Effector memory CD8-positive, alpha-beta T cell (primary cell): ENCODE results near the gene CEBPG.

Experiments used
- ATAC-seq: fragments of 150-1000 bp; cut with Tn5 transposase; replicated peaks from 2 replicates; pipeline ENCODE4 v1.10.0; 2021; ENCODE audit warnings: mild to moderate bottlenecking, moderate library complexity
- DNase-seq, 3 experiments: peaks; one replicate each; pipeline ENCODE4 v3.0.0; 2021
- H3K27ac Mint-ChIP-seq, 2 donors: one replicate each; pipeline ENCODE4 v1.8.0; 2022; ENCODE audit warnings: mild to moderate bottlenecking in 2 of 2, mixed read lengths in 2 of 2, moderate library complexity in 2 of 2
- H3K27me3 Mint-ChIP-seq, 2 donors: one replicate each; pipeline ENCODE4 v1.8.0; 2022; ENCODE audit warnings: mixed read lengths in 2 of 2
- H3K36me3 Mint-ChIP-seq: one replicate; pipeline ENCODE4 v1.8.0; 2022; ENCODE audit warnings: mild to moderate bottlenecking, moderate library complexity, mixed read lengths; ENCODE audit not compliant: insufficient read depth
- H3K4me1 Mint-ChIP-seq, 2 donors: one replicate each; pipeline ENCODE4 v1.8.0; 2022; ENCODE audit warnings: low read depth in 2 of 2, mixed read lengths in 2 of 2
- H3K4me3 Mint-ChIP-seq, 2 donors: one replicate each; pipeline ENCODE4 v1.8.0; 2022; ENCODE audit warnings: mild to moderate bottlenecking in 2 of 2, mixed read lengths in 2 of 2, moderate library complexity in 2 of 2
- H3K9me3 Mint-ChIP-seq, 2 donors: one replicate each; pipeline ENCODE4 v1.8.0; 2022; ENCODE audit warnings: mixed read lengths in 2 of 2

CEBPG gene

DNA sequence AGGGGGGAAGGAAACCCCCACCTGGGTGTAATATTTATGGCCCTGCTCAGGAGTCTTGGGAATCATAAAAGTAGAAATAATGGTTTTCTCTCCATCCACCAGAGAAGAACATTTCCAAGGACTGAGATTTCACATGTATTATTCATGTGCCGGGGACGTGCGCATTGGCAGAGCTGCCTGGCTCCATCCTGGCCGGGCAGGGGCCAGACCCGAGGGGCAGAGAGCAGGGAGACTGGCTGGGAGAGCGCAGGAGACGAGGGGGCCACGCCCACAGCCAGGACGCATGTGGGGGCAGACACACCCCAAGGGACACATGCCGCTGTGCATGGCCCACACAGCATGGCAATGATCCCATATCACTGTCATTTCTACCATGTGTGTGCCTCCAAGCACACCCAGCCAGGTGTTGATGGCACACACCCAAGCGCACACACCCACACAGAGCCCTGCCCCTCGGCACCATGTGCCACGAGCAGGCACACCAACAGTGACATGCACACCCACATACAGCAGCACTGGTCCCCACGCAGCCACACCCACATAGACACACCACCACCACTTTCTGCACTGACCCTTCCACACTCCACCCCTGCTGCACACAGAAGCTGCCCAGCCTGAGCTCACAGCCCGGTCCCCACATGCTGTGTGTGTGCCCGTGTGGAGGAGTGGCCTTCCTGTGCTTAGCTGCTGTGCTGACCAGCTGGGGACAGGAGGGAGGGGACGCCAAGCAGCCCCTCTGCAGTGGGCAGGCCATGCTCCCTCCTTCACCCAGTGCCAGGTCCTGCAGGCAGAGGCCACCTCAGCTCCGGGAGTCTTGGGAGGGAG is 39.3 kb downstream of the CEBPG start:
- H3K27ac Mint-ChIP-seq: no peak overlapping the region
- H3K27me3 Mint-ChIP-seq: no peaks in the 10 kb centered on the region
- H3K4me1 Mint-ChIP-seq: peaks cover 5 to 9% of the 10 kb centered on the region in 2 donors
- no peaks in the 10 kb centered on the region for H3K36me3 Mint-ChIP-seq
- ATAC-seq (no peak), DNase-seq (no peak)
- no peaks in the 10 kb centered on the region for H3K9me3 Mint-ChIP-seq
- no peak overlapping the region for H3K4me3 Mint-ChIP-seq

- H3K4me1 Mint-ChIP-seq: peaks cover 5 to 9% of the 10 kb centered on the region in 2 donors
- H3K27ac Mint-ChIP-seq: no peak overlapping the region
- ATAC-seq (no peak), DNase-seq (no peak)
- no peaks in the 10 kb centered on the region for H3K9me3 Mint-ChIP-seq
- no peak overlapping the region for H3K4me3 Mint-ChIP-seq
- H3K27me3 Mint-ChIP-seq: no peaks in the 10 kb centered on the region
- no peaks in the 10 kb centered on the region for H3K36me3 Mint-ChIP-seq
These were observed 39.9 kb downstream of the CEBPG start for GRCh38 chr19:33413426-33413725.

- ATAC-seq (no peak), DNase-seq (no peak)
- Mint-ChIP-seq H3K4me3 (no peak overlapping the region), H3K36me3 (no peaks in the 10 kb centered on the region), H3K9me3 (no peaks in the 10 kb centered on the region), H3K27ac (no peak overlapping the region), H3K27me3 (no peaks in the 10 kb centered on the region), H3K4me1 (peaks cover 5 to 9% of the 10 kb centered on the region in 2 donors)
These were observed 40.6 kb downstream of the CEBPG start for GRCh38 chr19:33413868-33414666.

- Mint-ChIP-seq H3K4me1 (peaks cover 5 to 9% of the 10 kb centered on the region in 2 donors), H3K36me3 (no peaks in the 10 kb centered on the region), H3K9me3 (no peaks in the 10 kb centered on the region), H3K4me3 (no peak overlapping the region), H3K27me3 (no peaks in the 10 kb centered on the region), H3K27ac (no peak overlapping the region)
- no peak for ATAC-seq
- DNase-seq: no peak
These were observed 41.4 kb downstream of the CEBPG start for GRCh38 chr19:33414667-33415605.

DNA sequence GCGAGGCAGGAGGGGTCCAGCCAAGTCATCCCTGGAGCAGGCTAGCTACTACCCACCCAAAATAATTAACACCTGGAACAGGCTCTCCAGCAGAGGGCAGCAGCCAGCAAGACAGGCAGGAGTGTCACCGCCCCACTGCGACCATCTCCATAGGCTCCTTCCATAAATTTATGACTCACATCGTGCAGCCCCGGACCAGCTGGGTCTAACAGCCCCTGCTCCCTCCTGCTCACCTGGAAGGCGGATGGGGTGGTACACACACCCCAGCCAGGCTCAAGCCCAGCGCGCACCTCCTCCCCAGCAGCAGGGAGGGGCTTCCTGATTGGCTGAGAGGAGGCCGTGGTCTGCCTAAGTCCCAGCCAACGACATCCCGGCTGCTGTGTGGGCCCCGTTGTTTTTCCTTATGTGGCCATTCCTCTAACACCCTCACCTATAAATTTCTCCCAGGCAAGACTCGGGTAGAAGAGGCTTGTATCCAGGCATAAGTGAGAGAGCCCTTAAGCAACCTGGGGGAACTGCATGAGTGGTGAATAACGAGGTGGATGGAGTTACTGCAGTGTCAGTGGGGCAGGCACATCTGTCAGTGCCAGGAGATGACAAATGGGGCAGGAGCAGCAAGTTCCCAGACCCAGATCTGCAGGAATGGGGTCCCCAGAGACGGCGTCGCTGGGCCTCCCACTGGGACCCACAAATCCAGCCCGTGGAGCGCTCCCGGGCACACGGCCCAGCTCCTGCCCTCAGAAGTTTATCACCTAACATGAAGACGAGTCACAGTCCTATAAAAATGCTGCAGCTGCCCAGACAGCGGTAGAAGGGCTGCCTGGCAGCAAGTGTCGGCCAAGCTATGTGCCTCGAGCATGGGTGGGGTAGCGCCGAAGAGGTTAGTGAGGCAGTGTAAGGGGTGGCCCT is 43.1 kb downstream of the CEBPG start:
- ATAC-seq (peak; percentile 85), DNase-seq (peak; percentile 50 to 59 (median 57))
- Mint-ChIP-seq H3K36me3 (no peaks in the 10 kb centered on the region), H3K27ac (peak overlapping the region; percentile 25 to 35), H3K9me3 (no peaks in the 10 kb centered on the region), H3K27me3 (no peaks in the 10 kb centered on the region), H3K4me3 (peak overlapping the region; percentile 75 to 78), H3K4me1 (peaks cover 5 to 9% of the 10 kb centered on the region in 2 donors)

GRCh38 chr19:33417751-33418150 is 44.2 kb downstream of the CEBPG start:
- DNase-seq (no peak), ATAC-seq (no peak)
- H3K9me3 Mint-ChIP-seq: no peaks in the 10 kb centered on the region
- H3K4me1 Mint-ChIP-seq: peaks cover 5 to 9% of the 10 kb centered on the region in 2 donors
- H3K36me3 Mint-ChIP-seq: no peaks in the 10 kb centered on the region
- H3K4me3 Mint-ChIP-seq: no peak overlapping the region
- H3K27ac Mint-ChIP-seq: no peak overlapping the region
- no peaks in the 10 kb centered on the region for H3K27me3 Mint-ChIP-seq

DNA sequence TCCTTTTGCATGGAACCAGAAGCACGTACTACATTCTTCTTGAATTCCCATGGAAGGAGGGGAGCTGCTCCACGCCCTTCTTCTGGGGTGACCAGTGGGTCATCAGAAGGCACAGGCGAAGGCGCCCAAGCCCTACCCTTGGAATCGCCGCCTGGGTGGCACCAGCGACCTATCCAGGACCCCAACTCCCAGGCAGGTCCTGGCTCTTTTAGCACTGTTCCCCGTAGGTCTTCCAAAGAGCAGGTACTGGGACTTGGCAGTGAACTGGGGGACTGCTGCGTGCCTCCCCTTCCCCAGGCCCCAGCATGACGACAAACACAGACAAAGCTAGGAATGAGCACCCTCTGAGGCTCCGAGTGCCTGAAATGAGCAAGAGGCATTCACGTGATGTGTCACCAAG is 45.0 kb downstream of the CEBPG start:
- Mint-ChIP-seq H3K9me3 (no peaks in the 10 kb centered on the region), H3K27me3 (no peaks in the 10 kb centered on the region), H3K36me3 (no peaks in the 10 kb centered on the region), H3K4me1 (peaks cover 5 to 9% of the 10 kb centered on the region in 2 donors), H3K27ac (no peak overlapping the region), H3K4me3 (no peak overlapping the region)
- ATAC-seq (no peak), DNase-seq (no peak)

- H3K4me1 Mint-ChIP-seq: peaks cover 5 to 9% of the 10 kb centered on the region in 2 donors
- H3K27me3 Mint-ChIP-seq: no peaks in the 10 kb centered on the region
- no peak for ATAC-seq
- H3K4me3 Mint-ChIP-seq: no peak overlapping the region
- H3K36me3 Mint-ChIP-seq: no peaks in the 10 kb centered on the region
- H3K9me3 Mint-ChIP-seq: no peaks in the 10 kb centered on the region
- H3K27ac Mint-ChIP-seq: no peak overlapping the region
- no peak for DNase-seq
These were observed 45.6 kb downstream of the CEBPG start for GRCh38 chr19:33418871-33419787.

- H3K4me3 Mint-ChIP-seq: no peak overlapping the region
- no peak for ATAC-seq
- no peak overlapping the region for H3K27ac Mint-ChIP-seq
- H3K36me3 Mint-ChIP-seq: no peaks in the 10 kb centered on the region
- H3K9me3 Mint-ChIP-seq: no peaks in the 10 kb centered on the region
- no peaks in the 10 kb centered on the region for H3K27me3 Mint-ChIP-seq
- peaks cover 5 to 9% of the 10 kb centered on the region in 2 donors for H3K4me1 Mint-ChIP-seq
- DNase-seq: no peak
These were observed 46.2 kb downstream of the CEBPG start for GRCh38 chr19:33419788-33420130.

DNA sequence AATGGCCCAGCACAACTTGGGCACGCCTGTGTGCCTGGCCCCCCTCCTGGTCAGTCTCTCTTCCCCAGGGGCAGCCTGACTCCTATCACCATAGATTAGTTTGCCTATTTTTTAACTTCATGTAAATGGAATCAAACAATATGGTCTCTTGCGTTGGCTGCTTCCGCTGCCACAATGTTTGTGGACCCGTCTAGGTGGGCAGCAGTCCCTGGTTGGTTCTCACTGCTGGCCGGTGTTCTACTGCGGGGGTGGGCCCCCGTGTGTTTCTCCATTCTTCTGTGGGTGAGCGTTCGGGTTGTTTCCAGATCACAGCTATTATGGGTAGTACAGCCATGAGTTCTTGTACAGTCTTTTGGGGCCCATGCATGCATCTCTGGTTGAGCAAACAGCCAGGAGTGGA is 47.3 kb downstream of the CEBPG start:
- DNase-seq (no peak), ATAC-seq (no peak)
- no peaks in the 10 kb centered on the region for H3K9me3 Mint-ChIP-seq
- no peak overlapping the region for H3K27ac Mint-ChIP-seq
- H3K4me1 Mint-ChIP-seq: peaks cover 5 to 9% of the 10 kb centered on the region in 2 donors
- no peak overlapping the region for H3K4me3 Mint-ChIP-seq
- H3K36me3 Mint-ChIP-seq: no peaks in the 10 kb centered on the region
- no peaks in the 10 kb centered on the region for H3K27me3 Mint-ChIP-seq

GRCh38 chr19:33421368-33421767 is 47.9 kb downstream of the CEBPG start:
- no peak for DNase-seq
- Mint-ChIP-seq H3K27ac (no peak overlapping the region), H3K4me3 (no peak overlapping the region), H3K4me1 (peaks cover 5 to 6% of the 10 kb centered on the region in 2 donors), H3K9me3 (no peaks in the 10 kb centered on the region), H3K36me3 (no peaks in the 10 kb centered on the region), H3K27me3 (no peaks in the 10 kb centered on the region)
- no peak for ATAC-seq
